A549 (cell line): ENCODE results near the gene NPHP1. TPM values are rescaled to one million over a fixed set of nuclear protein-coding genes. Genes with fewer than 3 reads are reported as not detected.

Source experiments
- ATAC-seq, 2 experiments: fragments of 200-7000 bp in 1 of 2; fragments of >200 bp in 1 of 2; cut with Nextera tagmentation in 1 of 2; cut with Tn5 transposase in 1 of 2; 3 replicates each; pipeline versions ENCODE4 v1.8.0 to v1.9.1; 2018 to 2020; ENCODE audit warnings: mild to moderate bottlenecking in 1 of 2, moderate library complexity in 1 of 2
- CTCF ChIA-PET: fragments of 300-600 bp; sonication (Branson Sonifier 250); formaldehyde crosslinking; extraction: SDS; loops from one replicate; lab custom pipeline; 2021; ENCODE audit warnings: antibody characterized with exemption, inconsistent platforms; lab: Yijun Ruan, JAX
- POLR2A ChIA-PET: fragments of 350-600 bp; formaldehyde crosslinking; extraction: SDS; loops from one replicate; lab custom pipeline; 2021; ENCODE audit warnings: antibody characterized with exemption, inconsistent platforms; lab: Yijun Ruan, JAX
- DNase-seq, 2 experiments: peaks; one replicate each; pipeline versions ENCODE4 v3.0.0 to v3.0.0-alpha.2; 2011 to 2016; ENCODE audit warnings: low read depth in 1 of 2, low spot score in 1 of 2
- FAIRE-seq: peaks from 2 replicates; lab custom pipeline; 2011; peaks lifted over from hg19 to GRCh38; lab: Jason Lieb, UNC
- H3K27ac ChIP-seq, 2 experiments: fragments of >200 bp; sonication (Bioruptor Twin); formaldehyde crosslinking; 3 replicates each; pipeline ENCODE4 v1.5.1; 2016 to 2017
- H3K4me1 ChIP-seq: fragments of >200 bp; sonication (Bioruptor Twin); formaldehyde crosslinking; 3 replicates; pipeline ENCODE4 v1.6.1; 2016
- H3K4me2 ChIP-seq: fragments of >200 bp; sonication (Bioruptor Twin); formaldehyde crosslinking; 3 replicates; pipeline ENCODE4 v1.6.1; 2016
- H3K4me3 ChIP-seq: fragments of >200 bp; sonication (Bioruptor Twin); formaldehyde crosslinking; 3 replicates; pipeline ENCODE4 v1.5.1; 2016
- H3K9me3 ChIP-seq: fragments of >200 bp; sonication (Bioruptor Twin); formaldehyde crosslinking; 3 replicates; pipeline ENCODE4 v1.6.1; 2016
- ATOH8 ChIP-seq: fragments of 250-450 bp; sonication (Bioruptor Pico); IDR thresholded peaks from 2 replicates; pipeline ENCODE4 v1.5.0; 2020; ENCODE audit warnings: low read depth, mild to moderate bottlenecking, moderate library complexity
- BCL3 ChIP-seq: fragments of >200 bp; sonication (Bioruptor Twin); formaldehyde crosslinking; IDR thresholded peaks from 3 replicates; pipeline ENCODE4 v1.6.1; 2016
- CEBPB ChIP-seq, 2 experiments: fragments of >200 bp in 1 of 2; sonication (Bioruptor Twin) in 1 of 2; formaldehyde crosslinking in 1 of 2; IDR thresholded peaks; 2 replicates each; pipeline ENCODE4 v1.6.1; 2012 to 2016
- ELK1 ChIP-seq: fragments of 150-350 bp; IDR thresholded peaks from 2 replicates; pipeline ENCODE4 v1.6.1; 2014; ENCODE audit warnings: low read depth, mild to moderate bottlenecking, low read length
- HDAC2 ChIP-seq: fragments of 200-600 bp; sonication (generic); IDR thresholded peaks from 2 replicates; pipeline ENCODE4 v1.6.1; 2016
- HEYL ChIP-seq: fragments of 250-450 bp; sonication (Bioruptor Pico); IDR thresholded peaks from 2 replicates; pipeline ENCODE4 v1.8.0; 2021; ENCODE audit warnings: mild to moderate bottlenecking, moderate library complexity
- HMGXB4 ChIP-seq: fragments of 250-450 bp; sonication (Bioruptor Pico); IDR thresholded peaks from 2 replicates; pipeline ENCODE4 v1.5.0; 2021; ENCODE audit warnings: mild to moderate bottlenecking, moderate library complexity, borderline replicate concordance
- HOXB13 ChIP-seq: fragments of 250-450 bp; sonication (Bioruptor Pico); IDR thresholded peaks from 2 replicates; pipeline ENCODE4 v1.5.0; 2020; ENCODE audit warnings: low read depth, mild to moderate bottlenecking, moderate library complexity
- KDM1A ChIP-seq: fragments of 200-600 bp; sonication (generic); IDR thresholded peaks from 2 replicates; pipeline ENCODE4 v1.6.1; 2016; ENCODE audit warnings: low read depth, mild to moderate bottlenecking
- MAX ChIP-seq: IDR thresholded peaks from 2 replicates; pipeline ENCODE4 v1.6.1; 2012
- NR3C1 ChIP-seq: fragments of >200 bp; sonication (Bioruptor Twin); formaldehyde crosslinking; IDR thresholded peaks from 3 replicates; pipeline ENCODE4 v1.6.1; 2017
- PHF8 ChIP-seq: fragments of 200-600 bp; sonication (generic); IDR thresholded peaks from 2 replicates; pipeline ENCODE4 v1.6.1; 2016; ENCODE audit warnings: low read depth, mild to moderate bottlenecking, antibody characterized with exemption, moderate library complexity, borderline replicate concordance
- POLR2AphosphoS2 ChIP-seq: conservative IDR thresholded peaks from 2 replicates; pipeline ENCODE4 v1.6.1; 2012; ENCODE audit warnings: low read length, improper control_type of control experiment, inconsistent platforms
- REST ChIP-seq: fragments of 200-600 bp; sonication (generic); IDR thresholded peaks from 2 replicates; pipeline ENCODE4 v1.6.1; 2016; ENCODE audit warnings: antibody characterized with exemption, mild to moderate bottlenecking, moderate library complexity
- ZSCAN20 ChIP-seq: fragments of 250-450 bp; sonication (Bioruptor Pico); IDR thresholded peaks from 2 replicates; pipeline ENCODE4 v1.8.0; 2022; ENCODE audit warnings: mild to moderate bottlenecking, moderate library complexity
- WGBS: methylation state at CpG from one replicate; pipeline ENCODE4 v1.1.6; 2017; ENCODE audit errors: missing lambda C conversion rate; 5-methylcytosine and 5-hydroxymethylcytosine counted together
- polyA plus RNA-seq, 4 experiments: library from polyadenylated mRNA; depleted of rRNA in 3 of 4; stranded (reverse); fragments of >200 nt; fragmentation: RNase III in 1 of 4; extraction: RNeasy Plus Mini Kit Qiagen cat#74134 plus additional on column Dnase treatment in 1 of 4; gene quantifications; 2 replicates in 3 of 4; 3 replicates in 1 of 4; pipeline ENCODE4 v1.2.3, GENCODE V29; 2011 to 2017

The NPHP1 gene
- polyA plus RNA-seq, 2 of the 4 experiments (the other 2 are of a cell fraction): 8.4 to 15.4 TPM

GRCh38 chr2:110103061-110103961, 101.5 kb downstream of the NPHP1 start:
- Histone ChIP-seq H3K9me3 (no peaks in the 10 kb centered on the region), H3K4me3 (no peak overlapping the region), H3K4me2 (peak overlapping the region; percentile 88), H3K27ac (peak overlapping the region; percentile 98 to 100), H3K4me1 (peaks cover 82% of the 10 kb centered on the region)
- no peak for FAIRE-seq
- no peak for DNase-seq
- WGBS: 68% methylated on average over 16 of the region's 20 CpGs
- ChIA-PET CTCF (interaction anchor here (1.0 to 2.2 kb wide), 3 partner anchors 11 to 54 kb away, joined by 3 to 14 read pairs (median 4); partner anchors contain the start of gene MALL), POLR2A (interaction anchor here (0.6 kb wide), 1 partner anchor 13 kb away, joined by 3 read pairs; the partner anchor contains the start of gene MALL)
- no peak for ATAC-seq
- TF ChIP-seq NR3C1: no peak
- TF ChIP-seq HOXB13 (CRISPR knock-in tag): no peak
- TF ChIP-seq HDAC2: no peak
- no peak for TF ChIP-seq KDM1A
- no peak for TF ChIP-seq HEYL (CRISPR knock-in tag)
- TF ChIP-seq MAX: no peak
- TF ChIP-seq HMGXB4 (CRISPR knock-in tag): no peak
- TF ChIP-seq ATOH8: no peak
- no peak for TF ChIP-seq CEBPB (IDR thresholded peaks at IDR 0.05)
- TF ChIP-seq POLR2AphosphoS2: no peak
- no peak for TF ChIP-seq BCL3
- TF ChIP-seq REST: no peak
- no peak for TF ChIP-seq ZSCAN20 (CRISPR knock-in tag)
- no peak for TF ChIP-seq ELK1
- no peak for TF ChIP-seq PHF8
